ENCODE results near the gene OR1E2.
"Not testable (repeated sequence)": the region's sequence is repeated elsewhere in the genome, so short reads cannot be mapped to it uniquely, and the experiment has no call there.

DNA sequence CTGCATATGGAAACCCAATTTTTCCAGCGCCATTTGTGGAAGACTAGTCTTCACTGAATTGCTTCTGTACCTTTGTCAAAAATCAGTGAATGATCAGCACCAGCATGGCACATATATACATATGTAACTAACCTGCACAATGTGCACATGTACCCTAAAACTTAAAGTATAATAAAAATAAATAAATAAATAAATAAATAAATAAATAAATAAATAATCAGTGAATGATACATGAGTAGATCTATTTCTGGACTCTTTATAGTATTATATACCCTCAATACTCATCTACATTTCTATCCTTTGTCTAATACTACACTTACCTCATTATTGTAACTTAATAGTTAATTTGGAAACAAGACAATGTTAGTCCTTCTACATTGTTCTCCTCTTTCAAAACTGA lies 29.8 kb downstream of the OR1E2 start:
- TF ChIP-seq, protein P1, sequence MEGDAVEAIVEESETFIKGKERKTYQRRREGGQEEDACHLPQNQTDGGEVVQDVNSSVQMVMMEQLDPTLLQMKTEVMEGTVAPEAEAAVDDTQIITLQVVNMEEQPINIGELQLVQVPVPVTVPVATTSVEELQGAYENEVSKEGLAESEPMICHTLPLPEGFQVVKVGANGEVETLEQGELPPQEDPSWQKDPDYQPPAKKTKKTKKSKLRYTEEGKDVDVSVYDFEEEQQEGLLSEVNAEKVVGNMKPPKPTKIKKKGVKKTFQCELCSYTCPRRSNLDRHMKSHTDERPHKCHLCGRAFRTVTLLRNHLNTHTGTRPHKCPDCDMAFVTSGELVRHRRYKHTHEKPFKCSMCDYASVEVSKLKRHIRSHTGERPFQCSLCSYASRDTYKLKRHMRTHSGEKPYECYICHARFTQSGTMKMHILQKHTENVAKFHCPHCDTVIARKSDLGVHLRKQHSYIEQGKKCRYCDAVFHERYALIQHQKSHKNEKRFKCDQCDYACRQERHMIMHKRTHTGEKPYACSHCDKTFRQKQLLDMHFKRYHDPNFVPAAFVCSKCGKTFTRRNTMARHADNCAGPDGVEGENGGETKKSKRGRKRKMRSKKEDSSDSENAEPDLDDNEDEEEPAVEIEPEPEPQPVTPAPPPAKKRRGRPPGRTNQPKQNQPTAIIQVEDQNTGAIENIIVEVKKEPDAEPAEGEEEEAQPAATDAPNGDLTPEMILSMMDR (IDR thresholded peaks at IDR 0.05): not testable (repeated sequence)
- TF ChIP-seq SIN3A (IDR thresholded peaks at IDR 0.05; ENCODE audit: borderline replicate concordance, insufficient read depth, low read depth, low read length); TCF7L2 (IDR thresholded peaks at IDR 0.05; ENCODE audit: low read depth, low read length): not testable (repeated sequence)
